ENCODE measurements around the gene KRTAP1-4.

KRTAP1-4 gene, protein sequence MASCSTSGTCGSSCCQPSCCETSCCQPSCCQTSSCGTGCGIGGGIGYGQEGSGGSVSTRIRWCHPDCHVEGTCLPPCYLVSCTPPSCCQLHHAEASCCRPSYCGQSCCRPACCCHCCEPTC

DNA sequence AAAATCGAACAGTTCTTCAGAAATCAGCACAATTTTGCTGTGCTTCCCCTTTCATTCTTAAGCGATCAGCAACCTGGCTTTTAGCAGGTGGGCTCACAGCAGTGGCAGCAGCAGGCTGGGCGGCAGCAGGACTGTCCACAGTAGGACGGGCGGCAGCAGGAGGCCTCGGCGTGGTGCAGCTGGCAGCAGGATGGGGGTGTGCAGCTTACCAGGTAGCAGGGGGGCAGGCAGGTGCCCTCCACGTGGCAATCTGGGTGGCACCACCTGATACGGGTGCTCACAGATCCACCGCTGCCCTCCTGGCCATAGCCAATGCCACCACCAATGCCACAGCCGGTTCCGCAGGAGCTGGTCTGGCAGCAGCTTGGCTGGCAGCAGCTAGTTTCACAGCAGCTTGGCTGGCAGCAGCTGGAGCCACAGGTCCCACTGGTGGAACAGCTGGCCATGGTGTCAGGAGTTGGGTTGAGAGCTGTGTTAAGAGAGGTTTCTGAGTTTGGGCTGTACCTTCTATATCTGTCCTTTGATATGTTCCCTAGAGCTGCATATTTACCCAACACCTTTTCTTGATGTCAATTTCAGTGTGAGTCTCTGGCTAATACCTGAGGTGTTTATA lies at the start of gene KRTAP1-4:
Gene KRTAP1-4, minus strand, starts transcription at position 563 of the 613 bp plus-strand sequence. Its CDS starts 117 bp downstream, at position 446.
- DNase-seq: no peak
- TF ChIP-seq, protein P1, sequence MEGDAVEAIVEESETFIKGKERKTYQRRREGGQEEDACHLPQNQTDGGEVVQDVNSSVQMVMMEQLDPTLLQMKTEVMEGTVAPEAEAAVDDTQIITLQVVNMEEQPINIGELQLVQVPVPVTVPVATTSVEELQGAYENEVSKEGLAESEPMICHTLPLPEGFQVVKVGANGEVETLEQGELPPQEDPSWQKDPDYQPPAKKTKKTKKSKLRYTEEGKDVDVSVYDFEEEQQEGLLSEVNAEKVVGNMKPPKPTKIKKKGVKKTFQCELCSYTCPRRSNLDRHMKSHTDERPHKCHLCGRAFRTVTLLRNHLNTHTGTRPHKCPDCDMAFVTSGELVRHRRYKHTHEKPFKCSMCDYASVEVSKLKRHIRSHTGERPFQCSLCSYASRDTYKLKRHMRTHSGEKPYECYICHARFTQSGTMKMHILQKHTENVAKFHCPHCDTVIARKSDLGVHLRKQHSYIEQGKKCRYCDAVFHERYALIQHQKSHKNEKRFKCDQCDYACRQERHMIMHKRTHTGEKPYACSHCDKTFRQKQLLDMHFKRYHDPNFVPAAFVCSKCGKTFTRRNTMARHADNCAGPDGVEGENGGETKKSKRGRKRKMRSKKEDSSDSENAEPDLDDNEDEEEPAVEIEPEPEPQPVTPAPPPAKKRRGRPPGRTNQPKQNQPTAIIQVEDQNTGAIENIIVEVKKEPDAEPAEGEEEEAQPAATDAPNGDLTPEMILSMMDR (IDR thresholded peaks at IDR 0.05; ENCODE audit: low read depth, low read length): no peak
- H3K36me3 ChIP-seq: no peaks in the 10 kb centered on the region
- no peaks in the 10 kb centered on the region for H3K9me3 ChIP-seq (ENCODE audit: severe bottlenecking)
- H3K4me3 ChIP-seq (ENCODE audit: low read depth, low read length): no peak within 1 kb of the TSS
- H3K27ac ChIP-seq: no peak within 1 kb of the TSS
- no peaks in the 10 kb centered on the region for H3K27me3 ChIP-seq (ENCODE audit: insufficient read depth, low read depth, severe bottlenecking)

DNA sequence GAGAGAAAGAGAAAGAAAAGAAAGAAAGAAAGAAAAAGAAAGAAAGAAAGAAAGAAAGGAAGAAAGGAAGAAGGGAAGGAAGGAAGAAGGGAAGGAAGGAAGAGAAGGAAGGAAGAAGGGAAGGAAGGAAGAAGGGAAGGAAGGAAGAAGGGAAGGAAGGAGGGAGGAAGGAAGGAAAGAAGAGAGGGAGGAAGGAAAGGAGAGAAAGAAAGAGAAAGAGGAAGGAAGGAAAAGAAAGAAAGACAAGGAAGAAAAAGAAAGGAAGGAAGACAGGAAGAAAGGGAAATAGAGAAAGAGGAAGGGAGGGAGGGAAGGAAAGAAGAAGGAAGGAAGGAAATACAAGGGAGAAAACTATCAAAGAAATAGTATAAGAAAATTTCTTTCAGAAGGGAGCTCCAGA lies 46.8 kb upstream of the KRTAP1-4 start:
- Histone ChIP-seq H3K4me3 (ENCODE audit: low read depth, low read length) (no peak overlapping the region), H3K36me3 (no peaks in the 10 kb centered on the region), H3K9me3 (ENCODE audit: severe bottlenecking) (peaks cover 2% of the 10 kb centered on the region), H3K27ac (no peak overlapping the region), H3K27me3 (ENCODE audit: insufficient read depth, low read depth, severe bottlenecking) (peaks cover 25% of the 10 kb centered on the region)
- no peak for DNase-seq
- TF ChIP-seq, protein P1 (IDR thresholded peaks at IDR 0.05; ENCODE audit: low read depth, low read length): no peak

DNA sequence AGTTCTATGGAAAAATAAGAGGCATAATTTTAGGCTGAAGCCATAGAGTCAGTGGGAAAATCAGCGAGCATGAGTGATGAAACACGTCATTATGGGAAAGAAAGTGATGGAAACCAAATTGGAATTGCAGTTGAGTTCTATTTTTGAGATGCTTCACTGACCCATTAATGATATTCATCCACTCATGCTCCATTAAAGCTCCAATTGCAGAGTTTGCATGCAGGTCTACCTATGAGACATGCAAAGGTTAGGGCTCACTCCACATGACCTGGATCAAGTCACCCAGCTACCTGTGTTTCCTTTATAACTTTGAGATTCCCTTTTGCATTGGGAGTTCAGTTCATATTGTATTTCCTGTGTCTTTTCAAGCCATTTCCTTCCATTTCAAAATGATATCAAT lies 43.7 kb upstream of the KRTAP1-4 start:
- no peak for DNase-seq
- TF ChIP-seq, protein P1 (IDR thresholded peaks at IDR 0.05; ENCODE audit: low read depth, low read length): no peak
- Histone ChIP-seq H3K4me3 (ENCODE audit: low read depth, low read length) (no peak overlapping the region), H3K27me3 (ENCODE audit: insufficient read depth, low read depth, severe bottlenecking) (peaks cover 9% of the 10 kb centered on the region), H3K36me3 (no peaks in the 10 kb centered on the region), H3K27ac (no peak overlapping the region), H3K9me3 (ENCODE audit: severe bottlenecking) (peaks cover 2% of the 10 kb centered on the region)

DNA sequence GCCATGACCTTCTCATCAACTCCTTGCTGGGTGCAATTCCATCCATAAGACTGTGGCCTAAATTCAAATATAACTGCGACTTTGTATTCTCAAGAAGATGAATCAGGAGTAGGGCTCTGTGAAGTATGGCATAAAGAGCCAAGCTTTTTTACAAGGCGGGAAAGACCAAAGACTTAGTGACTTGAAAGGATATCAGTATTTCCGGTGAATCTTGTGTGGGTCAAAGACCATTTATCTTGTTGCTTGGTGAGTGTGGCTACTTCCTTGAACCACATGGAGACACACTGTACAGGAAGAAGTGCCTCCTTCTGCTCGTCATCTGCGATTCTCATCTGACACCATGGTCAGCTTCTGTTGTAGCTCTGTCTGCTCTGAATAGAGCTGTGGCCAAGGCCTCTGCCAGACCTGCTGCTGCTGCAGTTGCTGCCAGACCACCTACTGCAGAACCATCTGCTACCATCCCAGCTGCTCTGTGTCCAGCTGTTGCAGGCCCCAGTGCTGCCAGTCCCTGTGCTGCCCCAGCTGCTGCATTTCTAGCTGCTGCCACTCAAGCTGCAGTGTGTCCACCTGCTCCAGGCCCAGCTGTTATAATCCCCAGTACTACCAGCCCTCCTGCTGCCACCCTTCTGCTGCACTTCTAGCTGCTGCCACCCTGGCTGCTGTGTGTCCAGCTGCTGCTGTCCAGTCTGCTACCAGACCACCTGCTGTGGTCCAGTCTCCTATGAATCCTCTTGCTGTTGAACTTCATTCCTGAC lies 41.8 kb upstream of the KRTAP1-4 start:
- H3K4me3 ChIP-seq (ENCODE audit: low read depth, low read length): no peak overlapping the region
- H3K27ac ChIP-seq: no peak overlapping the region
- peaks cover 7% of the 10 kb centered on the region for H3K27me3 ChIP-seq (ENCODE audit: insufficient read depth, low read depth, severe bottlenecking)
- TF ChIP-seq, protein P1 (IDR thresholded peaks at IDR 0.05; ENCODE audit: low read depth, low read length): no peak
- DNase-seq: no peak
- no peaks in the 10 kb centered on the region for H3K36me3 ChIP-seq
- H3K9me3 ChIP-seq (ENCODE audit: severe bottlenecking): peaks cover 2% of the 10 kb centered on the region

DNA sequence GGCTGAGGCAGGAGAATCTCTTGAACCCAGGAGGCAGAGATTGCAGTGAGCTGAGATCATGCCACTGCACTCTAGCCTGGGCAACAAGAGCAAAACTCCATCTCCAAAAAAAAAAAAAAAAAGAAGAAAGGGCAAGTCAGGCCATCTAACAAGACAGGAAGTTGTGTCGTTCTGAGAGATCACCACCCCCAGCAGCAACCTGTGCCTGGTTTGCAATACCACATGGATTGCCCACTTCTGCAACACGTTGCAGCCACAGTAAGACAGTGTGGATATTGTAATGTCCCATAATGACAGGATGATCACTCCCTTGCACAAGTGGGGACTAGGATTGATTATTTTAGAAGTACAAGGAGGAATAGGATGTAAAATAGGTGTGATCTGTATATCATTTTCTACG lies 39.0 kb upstream of the KRTAP1-4 start:
- no peaks in the 10 kb centered on the region for H3K9me3 ChIP-seq (ENCODE audit: severe bottlenecking)
- no peak for DNase-seq
- TF ChIP-seq, protein P1 (IDR thresholded peaks at IDR 0.05; ENCODE audit: low read depth, low read length): no peak
- H3K27ac ChIP-seq: no peak overlapping the region
- no peaks in the 10 kb centered on the region for H3K27me3 ChIP-seq (ENCODE audit: insufficient read depth, low read depth, severe bottlenecking)
- no peak overlapping the region for H3K4me3 ChIP-seq (ENCODE audit: low read depth, low read length)
- H3K36me3 ChIP-seq: no peaks in the 10 kb centered on the region

Data from WERI-Rb-1 (cell line).